Epidermal melanocyte (primary cell): ENCODE measurements around the gene COL18A1.
A peak's percentile ranks its signal among the peaks of the same experiment; 100 is the strongest.

Source experiments
- DNase-seq: peaks from one replicate; pipeline ENCODE4 v3.0.0; 2011; ENCODE audit warnings: low spot score; ENCODE audit not compliant: insufficient read length

The COL18A1 gene

DNA sequence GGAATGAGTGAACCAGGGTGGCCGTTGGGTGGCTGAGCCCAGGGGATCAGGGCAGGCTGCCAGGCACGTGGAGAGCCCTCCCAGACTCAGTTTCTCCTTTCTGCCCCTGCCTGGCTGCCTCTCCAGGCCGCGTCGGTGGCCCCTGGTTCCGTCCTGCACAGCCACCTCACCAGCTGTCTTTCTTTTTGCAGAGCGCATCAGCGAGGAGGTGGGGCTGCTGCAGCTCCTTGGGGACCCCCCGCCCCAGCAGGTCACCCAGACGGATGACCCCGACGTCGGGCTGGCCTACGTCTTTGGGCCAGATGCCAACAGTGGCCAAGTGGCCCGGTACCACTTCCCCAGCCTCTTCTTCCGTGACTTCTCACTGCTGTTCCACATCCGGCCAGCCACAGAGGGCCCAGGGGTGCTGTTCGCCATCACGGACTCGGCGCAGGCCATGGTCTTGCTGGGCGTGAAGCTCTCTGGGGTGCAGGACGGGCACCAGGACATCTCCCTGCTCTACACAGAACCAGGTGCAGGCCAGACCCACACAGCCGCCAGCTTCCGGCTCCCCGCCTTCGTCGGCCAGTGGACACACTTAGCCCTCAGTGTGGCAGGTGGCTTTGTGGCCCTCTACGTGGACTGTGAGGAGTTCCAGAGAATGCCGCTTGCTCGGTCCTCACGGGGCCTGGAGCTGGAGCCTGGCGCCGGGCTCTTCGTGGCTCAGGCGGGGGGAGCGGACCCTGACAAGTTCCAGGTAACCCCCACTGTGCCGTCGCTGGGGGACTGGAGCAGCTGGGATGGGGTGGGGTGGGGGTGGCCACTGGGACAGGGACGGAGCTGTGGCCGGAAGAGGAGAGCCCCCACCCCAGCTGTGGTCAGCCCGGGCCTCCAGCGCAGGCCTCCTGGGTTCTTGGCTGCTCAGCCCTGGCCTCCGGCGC lies 63.3 kb downstream of the COL18A1 start:
- no peak for DNase-seq

DNA sequence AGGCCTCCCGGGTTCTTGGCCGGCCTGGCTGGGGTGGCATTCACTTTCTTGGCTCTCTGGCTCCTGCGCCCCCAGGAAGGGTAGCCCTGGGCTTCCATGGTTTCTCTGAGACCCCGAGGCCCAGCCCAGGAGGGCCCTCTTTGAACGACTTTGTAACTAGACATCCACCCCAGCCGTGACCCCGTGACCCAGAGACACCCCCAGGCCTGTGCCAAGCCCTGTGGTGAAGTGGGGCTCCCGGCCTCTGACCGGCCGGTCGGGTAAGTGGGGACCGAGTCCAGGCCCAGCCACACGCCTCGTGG lies 64.0 kb downstream of the COL18A1 start:
- no peak for DNase-seq

DNA sequence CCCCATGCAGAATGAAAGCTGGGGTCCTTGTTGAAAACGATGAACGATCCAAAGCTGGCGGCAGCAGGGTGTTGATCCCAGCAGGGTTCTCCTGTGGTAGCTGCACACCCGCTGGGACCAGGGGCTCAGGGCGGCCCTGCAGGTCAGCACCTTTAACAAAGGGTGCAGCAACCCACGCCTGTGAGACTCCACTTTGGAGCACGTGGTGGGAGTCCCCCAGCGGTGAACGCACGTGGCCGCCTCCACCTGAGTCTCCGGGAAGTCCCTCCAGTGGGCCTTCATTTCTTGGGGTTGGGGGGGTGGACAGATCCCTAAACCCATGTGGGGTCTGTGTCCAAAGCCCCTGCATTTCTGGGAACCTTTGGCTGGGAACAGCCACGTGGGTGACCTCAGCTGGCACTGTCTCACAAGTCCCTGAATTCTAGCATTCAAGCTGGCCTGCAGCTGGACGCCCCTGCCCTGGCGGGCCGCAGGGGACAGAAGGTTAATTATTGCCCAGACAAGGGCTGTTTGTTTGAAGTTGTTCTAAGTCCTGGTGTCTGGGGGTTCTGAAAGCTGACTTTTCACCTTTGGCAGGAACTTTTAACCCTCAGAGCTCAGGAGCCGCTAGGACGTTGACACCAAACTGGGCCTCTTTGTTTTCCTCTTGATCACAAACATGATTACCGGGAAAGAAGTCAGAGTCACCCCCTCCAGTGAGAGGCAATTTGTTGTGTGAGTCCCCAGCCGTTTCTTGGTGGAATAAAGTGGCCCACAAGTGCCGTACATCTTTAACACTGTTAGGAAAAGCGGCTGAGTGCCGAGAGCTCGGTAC lies 64.5 kb downstream of the COL18A1 start:
- peak; percentile 47 for DNase-seq

DNA sequence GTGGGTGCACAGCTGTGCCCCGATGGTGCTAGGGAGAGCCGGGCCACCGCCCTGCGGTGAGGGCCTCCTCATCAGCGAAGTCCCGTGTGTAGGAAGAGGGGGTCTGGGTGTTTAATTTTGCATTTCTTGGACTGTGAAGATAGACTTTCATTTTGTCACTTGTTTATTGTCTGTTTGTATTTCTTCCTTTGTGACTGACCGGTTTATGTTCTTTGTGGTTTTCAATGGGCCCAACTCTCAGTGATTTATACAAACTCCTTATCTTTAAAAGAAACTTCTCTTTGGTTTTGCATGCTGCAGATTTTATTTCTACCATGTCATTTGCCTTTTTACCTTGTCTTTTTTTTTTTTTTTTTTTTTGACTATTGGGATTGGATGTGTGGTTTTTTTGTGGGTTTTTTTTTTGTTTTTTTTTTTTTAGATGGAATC lies 65.1 kb downstream of the COL18A1 start:
- no peak for DNase-seq

DNA sequence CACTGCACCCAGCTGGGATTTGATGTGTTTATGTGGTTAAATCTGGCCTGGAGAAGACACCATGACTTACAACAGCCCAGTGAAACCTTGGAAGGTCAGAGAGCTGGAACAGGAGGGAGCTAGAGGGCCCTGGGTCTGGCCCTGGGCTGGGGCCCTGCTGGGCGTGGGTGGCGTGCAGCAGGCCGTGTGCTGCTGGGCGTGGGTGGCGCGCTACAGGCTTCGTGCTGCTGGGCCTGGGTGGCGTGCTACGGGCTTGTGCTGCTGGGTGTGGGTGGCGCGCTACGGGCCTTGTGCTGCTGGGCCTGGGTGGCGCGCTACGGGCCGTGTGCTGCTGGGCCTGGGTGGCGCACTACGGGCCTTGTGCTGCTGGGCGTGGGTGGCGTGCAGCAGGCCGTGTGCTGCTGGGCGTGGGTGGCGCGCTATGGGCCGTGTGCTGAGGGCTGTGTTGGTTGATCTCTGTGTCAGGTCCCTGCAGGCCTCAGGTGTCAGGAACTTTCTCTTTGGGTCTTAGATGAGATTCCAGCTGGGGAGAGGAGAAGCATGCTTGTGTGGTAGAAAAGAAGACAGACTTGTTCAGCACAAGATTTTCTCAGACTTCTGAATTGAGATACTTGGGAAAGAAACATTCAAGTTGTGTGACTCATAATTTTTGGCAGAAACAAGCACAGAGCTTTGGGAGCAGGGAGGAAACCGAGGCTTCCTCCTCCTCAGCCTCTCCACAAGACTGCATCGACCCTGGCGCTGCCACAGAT lies 66.0 kb downstream of the COL18A1 start:
- peak; percentile 44 for DNase-seq

DNA sequence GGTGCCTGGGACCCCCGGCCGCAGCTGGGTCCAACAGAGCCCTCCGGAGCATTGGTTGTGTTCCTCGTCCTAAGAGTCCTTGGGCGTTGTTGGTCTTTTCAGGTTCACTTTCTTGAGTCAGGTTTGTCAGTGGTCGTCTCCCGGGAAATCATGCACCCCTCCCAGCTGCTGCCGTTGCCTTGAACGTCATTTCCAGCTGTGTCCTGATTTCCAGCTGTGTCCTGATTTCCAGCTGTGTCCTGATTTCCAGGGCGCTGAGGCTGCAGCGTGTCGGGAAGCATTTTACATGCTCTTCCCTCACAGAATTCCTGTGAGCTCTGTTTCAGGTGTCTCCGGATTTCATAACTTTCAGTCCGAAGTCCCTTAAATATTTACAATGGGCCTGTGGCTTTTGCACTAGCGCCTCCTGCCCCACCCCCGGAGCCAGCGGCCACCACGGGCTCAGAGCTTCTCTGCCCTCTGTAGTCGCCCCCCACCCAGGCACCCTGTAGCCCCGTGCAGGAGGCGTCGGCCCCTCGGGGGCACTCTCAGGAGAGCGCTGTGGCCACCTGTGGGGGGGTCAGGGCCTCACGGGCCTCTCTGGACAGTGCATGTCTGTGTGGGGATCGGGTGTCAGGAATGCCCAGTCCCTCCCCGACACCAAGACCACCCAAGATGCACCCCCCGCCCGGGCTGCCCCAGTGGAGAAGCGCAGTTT lies 66.7 kb downstream of the COL18A1 start:
- no peak for DNase-seq

DNA sequence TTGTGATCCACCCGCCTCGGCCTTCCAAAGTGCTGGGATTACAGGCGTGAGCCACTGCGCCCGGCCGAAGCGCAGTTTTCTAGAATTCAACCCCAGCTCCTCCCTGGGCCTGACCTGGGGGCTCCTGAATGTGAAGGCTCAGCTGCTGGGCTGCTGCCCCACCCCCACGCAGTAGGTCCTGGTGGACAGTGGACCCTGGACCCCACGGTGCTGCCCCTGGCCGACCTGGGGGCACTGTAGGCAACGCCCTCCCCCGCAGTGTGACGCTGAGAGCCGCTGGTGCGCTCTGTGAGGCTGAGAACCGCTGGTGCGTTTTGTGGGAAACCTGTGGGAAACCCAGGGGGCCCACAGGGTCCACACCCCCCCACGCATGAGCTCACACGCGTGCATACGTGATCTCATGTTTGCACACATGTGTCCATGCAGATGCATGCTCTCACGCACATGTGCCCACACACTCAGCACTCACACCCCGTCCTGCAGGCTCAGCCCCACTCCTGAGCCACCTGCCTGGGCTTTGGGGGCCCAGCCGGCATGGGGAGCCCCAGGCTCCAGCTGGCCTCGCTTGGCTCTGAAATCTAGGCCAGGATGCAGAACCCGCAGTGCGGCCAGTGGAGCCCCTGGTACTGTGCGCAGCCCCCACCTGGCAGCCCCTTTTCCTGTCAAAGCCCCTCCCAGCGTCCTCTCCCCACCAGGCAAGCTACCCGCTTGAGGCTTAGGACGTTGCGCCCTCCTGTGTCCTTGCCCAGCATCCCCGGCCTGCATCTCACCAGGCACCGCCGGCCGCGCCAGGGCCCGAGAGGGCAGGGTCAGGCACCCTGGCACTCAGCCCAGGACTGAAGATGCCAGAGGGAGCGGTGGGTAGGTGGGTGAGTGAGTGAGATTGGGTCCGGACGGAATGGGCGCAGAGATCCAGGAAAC lies 67.7 kb downstream of the COL18A1 start:
- no peak for DNase-seq

DNA sequence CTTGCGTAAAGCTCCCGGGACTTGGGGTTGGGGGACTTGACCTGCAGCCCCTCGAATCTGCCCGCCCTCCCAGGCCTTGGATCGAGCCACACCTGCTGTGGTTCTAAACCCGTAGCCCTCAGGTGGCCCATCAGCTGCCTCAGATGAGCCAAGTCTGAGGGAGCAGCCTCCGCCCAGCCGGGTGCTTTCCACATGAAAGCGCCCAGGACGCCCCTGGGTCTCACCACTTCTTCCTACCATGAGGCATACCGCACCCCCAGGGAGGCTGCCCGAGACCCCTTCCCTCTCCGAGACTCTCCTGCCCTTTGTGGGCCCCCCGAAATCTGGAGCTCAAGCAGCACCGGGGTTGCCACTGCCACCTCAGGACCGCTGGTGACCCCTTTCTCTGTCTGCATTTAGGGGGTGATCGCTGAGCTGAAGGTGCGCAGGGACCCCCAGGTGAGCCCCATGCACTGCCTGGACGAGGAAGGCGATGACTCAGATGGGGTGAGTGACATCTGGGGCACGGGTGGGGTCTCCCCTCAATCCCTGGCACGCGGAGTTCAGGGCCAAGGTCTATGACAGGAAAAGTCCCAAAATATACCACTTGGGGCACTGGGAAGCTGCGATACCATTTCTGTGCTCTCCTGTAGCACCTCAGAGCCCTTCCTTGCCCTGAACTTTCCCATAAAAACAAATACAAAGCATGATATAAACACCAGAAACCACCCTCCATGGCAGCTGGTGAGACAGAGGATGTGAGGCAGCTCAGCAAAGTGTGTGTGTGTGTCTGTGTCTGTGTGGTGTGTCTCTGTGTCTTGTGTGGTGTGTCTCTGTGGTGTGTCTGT lies 68.7 kb downstream of the COL18A1 start:
- DNase-seq = no peak

DNA sequence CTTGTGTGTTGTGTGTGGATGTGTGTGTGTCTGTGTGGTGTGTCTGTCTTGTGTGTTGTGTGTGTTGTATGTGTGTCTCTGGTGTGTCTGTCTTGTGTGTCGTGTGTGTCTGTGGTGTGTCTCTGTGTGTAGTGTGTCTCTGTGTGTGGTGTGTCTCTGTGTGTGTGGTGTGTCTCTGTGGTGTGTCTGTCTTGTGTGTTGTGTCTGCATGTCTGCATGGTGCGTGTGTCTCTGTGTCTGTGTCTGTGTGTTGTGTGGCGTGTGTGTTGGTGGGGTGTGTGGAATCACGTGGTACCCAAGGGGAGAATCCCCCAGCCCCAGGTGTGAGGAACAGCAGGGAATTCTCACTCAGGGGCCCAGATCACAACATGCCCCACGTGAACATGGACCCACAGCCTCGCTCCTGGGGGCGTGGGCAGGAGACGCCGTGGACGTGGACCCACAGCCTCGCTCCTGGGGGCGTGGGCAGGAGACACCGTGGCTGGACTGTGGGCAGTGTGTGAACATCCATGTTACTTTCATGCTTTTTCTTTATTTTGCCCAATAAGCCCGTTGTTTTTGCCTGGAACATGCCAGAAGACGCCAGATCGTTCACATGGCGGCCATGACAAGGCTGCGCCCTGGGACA lies 69.5 kb downstream of the COL18A1 start:
- DNase-seq = no peak

DNA sequence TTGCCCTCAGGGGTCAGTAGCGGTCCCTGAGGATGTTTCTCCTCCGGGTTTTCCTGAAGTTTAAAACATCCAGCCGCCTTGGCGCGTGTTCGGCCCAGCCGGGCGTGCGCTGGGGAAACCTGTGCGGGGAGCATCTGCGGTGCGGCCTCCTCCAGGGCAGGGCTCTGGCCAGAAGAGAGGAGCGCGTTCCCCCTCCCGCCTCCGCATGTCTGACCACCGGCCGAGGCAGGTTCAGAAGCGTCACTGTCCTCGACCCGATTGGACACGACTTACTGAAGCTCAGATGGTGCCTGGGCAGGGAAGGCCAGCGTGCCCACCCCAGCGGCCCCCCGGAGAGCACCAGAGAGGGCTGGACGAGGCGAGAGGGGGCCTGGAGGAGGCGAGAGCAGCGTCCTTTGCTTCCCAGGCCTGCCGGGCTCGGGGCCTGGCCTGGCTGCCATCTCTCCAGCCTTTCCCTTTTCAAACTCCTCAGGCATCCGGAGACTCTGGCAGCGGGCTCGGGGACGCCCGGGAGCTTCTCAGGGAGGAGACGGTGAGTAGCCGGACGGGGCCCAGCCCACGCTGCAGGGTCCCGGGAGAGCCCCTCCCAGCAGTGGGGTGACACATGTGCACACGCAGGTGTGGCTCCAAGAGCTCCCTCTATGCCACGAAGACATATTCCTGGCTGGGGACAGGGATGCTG lies 70.2 kb downstream of the COL18A1 start:
- DNase-seq = no peak

DNA sequence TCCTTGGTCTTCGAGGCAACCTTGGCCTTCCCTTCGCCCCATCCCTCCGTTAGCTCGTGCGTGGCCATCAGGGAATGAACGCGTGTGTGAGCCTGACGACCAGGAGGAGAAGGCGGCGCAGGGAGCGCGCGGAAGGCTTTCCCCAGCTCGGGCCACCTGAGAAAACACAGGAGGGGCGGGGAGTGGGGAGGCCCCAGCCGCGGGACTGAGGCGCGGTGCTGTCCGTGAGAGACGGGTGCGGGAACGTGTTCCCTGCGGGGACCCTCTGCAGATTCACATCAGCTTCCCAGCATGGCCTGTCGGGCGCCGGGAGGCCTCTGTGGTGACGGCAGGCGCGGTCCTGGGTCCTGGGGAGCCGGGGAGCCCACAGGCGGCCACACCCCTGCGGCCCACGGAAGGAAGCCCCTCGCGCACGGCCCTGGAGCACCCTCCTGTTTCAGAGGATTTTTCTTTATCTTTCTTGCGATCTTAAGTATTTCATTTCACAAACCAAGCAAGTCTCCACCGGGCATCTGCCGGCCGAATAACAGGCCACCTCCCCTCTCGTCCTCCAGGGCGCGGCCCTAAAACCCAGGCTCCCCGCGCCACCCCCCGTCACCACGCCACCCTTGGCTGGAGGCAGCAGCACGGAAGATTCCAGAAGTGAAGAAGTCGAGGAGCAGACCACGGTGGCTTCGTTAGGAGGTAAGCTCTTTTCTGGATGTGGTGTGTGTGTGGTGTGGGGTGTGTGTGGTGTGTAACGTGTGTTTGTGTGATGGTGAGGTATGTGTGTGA lies 71.0 kb downstream of the COL18A1 start:
- no peak for DNase-seq

DNA sequence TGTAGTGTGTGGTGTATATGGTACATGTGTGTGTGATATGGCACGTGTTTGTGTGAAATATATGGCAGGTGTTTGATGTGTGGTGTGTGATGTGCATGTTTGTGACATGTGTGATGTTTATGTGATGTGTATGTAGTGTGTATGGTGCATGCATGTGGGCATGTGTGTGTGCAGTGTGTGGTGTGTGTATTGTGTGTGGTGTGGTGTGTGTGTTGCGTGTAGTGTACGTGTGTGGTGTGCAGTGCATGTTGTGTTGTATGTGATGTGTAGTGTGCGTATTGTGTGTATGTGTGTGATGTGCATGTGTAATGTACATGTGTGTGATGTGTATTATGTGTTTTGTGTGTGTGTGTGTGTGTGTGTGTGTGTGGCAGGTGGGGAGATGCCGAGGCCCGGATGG lies 71.6 kb downstream of the COL18A1 start:
- no peak for DNase-seq

DNA sequence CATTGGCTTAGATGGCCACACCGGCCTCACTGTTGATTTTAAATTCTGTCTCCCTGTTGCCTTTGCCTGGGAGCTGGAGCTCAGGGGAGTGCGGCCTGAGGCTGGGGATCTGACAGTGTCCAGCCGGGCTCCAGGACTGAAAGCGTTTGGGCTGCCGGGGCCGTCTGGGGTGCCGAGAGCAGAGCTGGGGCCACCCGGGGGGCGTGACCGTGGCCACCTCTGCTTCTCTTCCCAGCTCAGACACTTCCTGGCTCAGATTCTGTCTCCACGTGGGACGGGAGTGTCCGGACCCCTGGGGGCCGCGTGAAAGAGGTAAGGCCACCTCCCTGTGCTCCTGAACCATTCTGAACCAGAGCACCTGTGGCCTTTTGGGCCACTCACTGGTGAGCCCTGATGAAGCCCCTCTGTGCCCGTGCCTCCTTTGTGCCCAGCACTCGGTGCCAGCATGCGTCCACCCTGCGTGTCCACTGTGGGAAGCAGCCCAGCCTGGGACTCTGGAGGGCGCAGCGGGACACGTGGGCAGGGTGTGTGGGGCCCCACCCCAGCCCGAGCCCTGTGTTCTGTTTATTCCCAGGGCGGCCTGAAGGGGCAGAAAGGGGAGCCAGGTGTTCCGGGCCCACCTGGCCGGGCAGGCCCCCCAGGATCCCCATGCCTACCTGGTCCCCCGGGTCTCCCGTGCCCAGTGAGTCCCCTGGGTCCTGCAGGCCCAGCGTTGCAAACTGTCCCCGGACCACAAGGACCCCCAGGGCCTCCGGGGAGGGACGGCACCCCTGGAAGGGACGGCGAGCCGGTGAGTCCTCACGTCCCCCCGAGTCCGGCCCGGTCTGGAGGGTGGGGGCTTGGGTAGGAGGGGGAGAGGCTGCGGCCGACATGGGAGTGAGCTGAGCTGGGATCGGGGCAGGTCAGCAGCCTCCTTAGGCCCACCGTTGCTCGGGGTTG lies 72.5 kb downstream of the COL18A1 start:
- no peak for DNase-seq

DNA sequence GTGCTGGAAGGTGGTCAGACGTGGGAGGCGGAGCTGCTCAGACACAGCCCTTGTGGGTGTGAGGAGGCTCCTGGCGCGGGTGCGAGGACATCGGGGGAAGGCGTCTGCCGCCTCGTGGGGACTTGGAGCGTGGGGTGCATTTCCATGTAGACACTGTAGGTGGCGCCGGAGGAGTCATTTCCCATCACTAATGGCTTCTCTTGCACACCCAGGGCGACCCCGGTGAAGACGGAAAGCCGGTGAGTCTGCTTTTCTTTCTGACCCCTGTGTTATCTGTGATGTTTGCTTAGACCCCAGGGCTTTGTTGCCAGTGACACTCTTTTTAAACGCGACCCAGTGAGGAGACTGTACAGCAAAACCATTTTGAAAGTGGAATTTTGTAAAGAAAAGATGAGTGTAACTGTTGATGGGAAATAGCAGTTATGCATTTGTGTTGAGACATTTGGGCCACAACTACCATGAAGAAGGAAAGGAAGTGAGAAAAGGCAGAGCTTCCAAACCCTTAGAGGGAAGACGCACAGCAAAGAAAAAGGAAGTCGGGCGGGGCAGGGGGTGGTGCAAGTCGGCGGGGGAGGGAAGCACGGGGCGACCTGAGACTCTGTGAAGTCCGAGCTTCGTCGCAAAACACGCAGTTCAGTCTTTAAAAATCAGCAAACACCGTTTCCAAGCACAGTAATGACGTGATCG lies 73.3 kb downstream of the COL18A1 start:
- DNase-seq = peak; percentile 80

DNA sequence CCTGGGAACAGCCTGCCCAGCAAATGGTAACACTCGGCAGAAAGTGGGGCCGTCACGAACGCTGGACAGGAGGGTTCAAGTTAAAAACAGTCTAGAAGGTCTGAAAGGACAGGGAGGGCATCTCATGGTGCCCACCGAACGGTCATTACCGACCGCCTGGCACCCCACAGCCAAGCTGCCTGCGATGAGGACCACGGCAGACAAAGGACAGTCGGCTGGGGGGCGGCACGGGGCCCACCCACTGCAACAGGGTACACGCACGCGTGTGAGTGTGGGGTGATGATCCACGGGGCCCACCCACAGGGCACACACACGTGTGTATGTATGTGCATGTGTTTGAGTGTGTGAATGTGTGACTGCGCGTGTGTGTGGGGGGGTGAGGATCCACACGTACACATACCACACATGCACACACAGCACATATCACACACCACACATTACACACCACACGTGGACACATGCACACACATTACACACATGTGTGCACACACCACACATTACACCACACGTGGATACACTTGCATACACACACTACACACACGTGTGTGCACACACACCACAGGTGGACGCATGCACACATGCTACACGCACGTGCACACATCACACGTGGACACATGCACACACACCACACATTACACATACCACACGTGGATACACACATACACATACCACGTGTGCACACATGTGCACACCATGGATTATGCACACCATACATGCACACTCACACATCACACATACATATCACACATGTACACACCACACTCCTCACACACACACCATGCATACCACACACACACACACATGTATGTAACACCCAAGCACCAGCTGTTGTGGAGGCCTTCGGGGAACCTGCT lies 74.1 kb downstream of the COL18A1 start:
- DNase-seq = no peak
